Mucosa of descending colon (tissue), 3 donors: ENCODE results near the gene MTFR1L. TPM values are rescaled to one million over a fixed set of nuclear protein-coding genes. Genes with fewer than 3 reads are reported as not detected.

Experiments
- ATAC-seq: fragments of 200-7000 bp; cut with Tn5 transposase; one replicate; pipeline ENCODE4 v1.9.1; 2020; ENCODE audit warnings: mild to moderate bottlenecking, moderate library complexity
- DNase-seq, 3 donors: peaks; one replicate each; pipeline ENCODE4 v3.0.0-alpha.2; 2020
- H3K36me3 ChIP-seq: fragments of 200-600 bp; one replicate; pipeline ENCODE4 v1.8.0; 2021; ENCODE audit warnings: low read depth, mild to moderate bottlenecking
- H3K4me1 ChIP-seq: fragments of 200-600 bp; one replicate; pipeline ENCODE4 v1.8.0; 2021; ENCODE audit warnings: low read depth, mild to moderate bottlenecking
- H3K4me3 ChIP-seq: fragments of 200-600 bp; one replicate; pipeline ENCODE4 v1.8.0; 2021; ENCODE audit warnings: mild to moderate bottlenecking
- H3K9me3 ChIP-seq: fragments of 200-600 bp; one replicate; pipeline ENCODE4 v1.8.0; 2021; ENCODE audit warnings: mild to moderate bottlenecking
- CTCF ChIP-seq: fragments of 200-600 bp; IDR thresholded peaks from one replicate; pipeline ENCODE4 v1.8.0; 2022; ENCODE audit warnings: antibody characterized with exemption, mild to moderate bottlenecking
- intact Hi-C, 2 donors: fragments of 100-400 bp; cut with DNase I in 1 of 2; cut with micrococcal nuclease in 1 of 2; formaldehyde crosslinking; loops; one replicate each; pipeline versions ENCODE4 v1.11.0 to v1.11.1; 2022; cut with DNase I, micrococcal nuclease
- total RNA-seq, 3 donors: library from RNA; stranded (reverse); fragmentation: NEBNext Ultra II Directional in 2 of 3; extraction: Animal tissue kit (Norgen Biotek cat#: 25700) in 2 of 3; gene quantifications; one replicate each; pipeline versions ENCODE4 v1.2.1 to v1.2.4, GENCODE V29; 2021 to 2023
- donor health status: DM: no; HTN: no; CAD: no; lungs with moderate emphysema.
- donor health status: DM: no; HTN: no; CAD: no.
- donor health status: DM: no; HTN: yes; CAD: no.

MTFR1L gene
- total RNA-seq, 3 donors from 2014 or later, result 46.2 to 94.3 (median 83.0) TPM

GRCh38 chr1:25811384-25812082 lies 8.2 kb upstream of the MTFR1L start:
- intact Hi-C loops, result no loop called here
- no peaks in the 10 kb centered on the region for H3K9me3 ChIP-seq
- H3K4me1 ChIP-seq, result peaks cover 2% of the 10 kb centered on the region
- no peaks in the 10 kb centered on the region for H3K36me3 ChIP-seq
- no peak for ATAC-seq
- H3K4me3 ChIP-seq, result no peak overlapping the region
- no peak for DNase-seq
- TF ChIP-seq CTCF, result no peak

- H3K4me3 ChIP-seq, result no peak overlapping the region
- TF ChIP-seq CTCF, result no peak
- ATAC-seq, result no peak
- peaks cover 8% of the 10 kb centered on the region for H3K4me1 ChIP-seq
- no peak for DNase-seq
- no peaks in the 10 kb centered on the region for H3K36me3 ChIP-seq
- intact Hi-C loops, result no loop called here
- no peaks in the 10 kb centered on the region for H3K9me3 ChIP-seq
Measured at GRCh38 chr1:25813071-25813733, 6.6 kb upstream of the MTFR1L start.

GRCh38 chr1:25813734-25814471 lies 5.9 kb upstream of the MTFR1L start:
- Histone ChIP-seq H3K4me3 (no peak overlapping the region), H3K4me1 (peaks cover 15% of the 10 kb centered on the region), H3K9me3 (no peaks in the 10 kb centered on the region), H3K36me3 (no peaks in the 10 kb centered on the region)
- no peak for TF ChIP-seq CTCF
- no peak for ATAC-seq
- DNase-seq, result no peak
- intact Hi-C loops, result no loop called here

GRCh38 chr1:25814549-25815087 lies 5.1 kb upstream of the MTFR1L start:
- no peak for ATAC-seq
- Histone ChIP-seq H3K4me1 (peaks cover 18% of the 10 kb centered on the region), H3K36me3 (no peaks in the 10 kb centered on the region), H3K4me3 (no peak overlapping the region), H3K9me3 (no peaks in the 10 kb centered on the region)
- DNase-seq, result no peak
- intact Hi-C loops, result no loop called here
- no peak for TF ChIP-seq CTCF

- no peak overlapping the region for H3K4me3 ChIP-seq
- ATAC-seq (no peak), DNase-seq (peak in 1 of 3 donors; percentile 25)
- intact Hi-C loops, result no loop called here
- peaks cover 18% of the 10 kb centered on the region for H3K4me1 ChIP-seq
- no peaks in the 10 kb centered on the region for H3K9me3 ChIP-seq
- TF ChIP-seq CTCF, result no peak
- H3K36me3 ChIP-seq, result no peaks in the 10 kb centered on the region
Measured at GRCh38 chr1:25815208-25816111, 4.3 kb upstream of the MTFR1L start.
